ENCODE measurements around the gene CHRNB2.

CHRNB2 gene

GRCh38 chr1:154546264-154547063 lies 21.1 kb upstream of the CHRNB2 start:
- Histone ChIP-seq H3K4me1 (ENCODE audit: low read length) (peaks cover 8% of the 10 kb centered on the region), H3K4me2 (ENCODE audit: low read length) (no peak overlapping the region)
- TF ChIP-seq EZH2phosphoT487 (IDR thresholded peaks at IDR 0.05; ENCODE audit: low read depth) (no peak), CTCF (IDR thresholded peaks at IDR 0.05; ENCODE audit: low read depth, low read length) (peak; percentile 70)

DNA sequence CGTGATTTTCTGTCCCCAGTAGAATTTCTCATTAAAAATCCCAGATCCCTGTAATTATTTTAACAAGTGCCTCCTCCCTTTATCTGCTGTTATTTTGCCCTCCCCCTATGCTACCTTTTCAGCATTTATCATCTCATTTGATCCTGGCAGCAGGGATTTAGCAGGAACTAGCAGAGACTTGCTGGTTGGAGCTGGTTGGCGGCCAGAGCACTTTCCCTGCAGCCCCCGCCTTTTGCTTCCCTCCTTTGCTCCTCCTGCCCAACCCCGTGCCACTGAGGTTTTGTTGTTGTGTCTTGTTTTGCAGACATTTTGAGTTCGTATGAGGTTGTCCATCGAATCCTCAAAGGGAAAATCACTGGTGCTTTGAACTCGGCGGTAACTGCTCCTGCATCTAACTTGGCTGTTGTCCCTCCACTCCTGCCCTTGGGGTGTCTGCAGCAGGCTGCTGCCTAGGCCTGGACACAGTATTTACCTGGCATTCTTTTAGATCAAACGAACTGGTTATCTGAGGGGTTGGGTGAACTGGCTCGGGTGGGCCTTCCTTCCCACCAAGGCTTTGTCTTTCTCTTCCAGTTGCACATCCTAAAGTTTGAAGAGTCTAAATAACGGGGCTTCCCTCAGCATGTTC lies 20.4 kb upstream of the CHRNB2 start:
- no peak overlapping the region for H3K4me3 ChIP-seq (ENCODE audit: low read length)
- H3K4me1 ChIP-seq (ENCODE audit: low read length) = peaks cover 8% of the 10 kb centered on the region
- H3K27me3 ChIP-seq (ENCODE audit: low read depth, low read length) = peaks cover 7% of the 10 kb centered on the region
- H3K9me3 ChIP-seq (ENCODE audit: insufficient read depth, low read length) = no peaks in the 10 kb centered on the region
- no peak overlapping the region for H3K27ac ChIP-seq (ENCODE audit: low read length)
- H4K20me1 ChIP-seq (ENCODE audit: insufficient read depth, low read length) = 0 out of 2 replicates have a peak, but pooled peaks cover 12% of the 10 kb centered on the region
- H3K36me3 ChIP-seq (replicated peaks; ENCODE audit: low read depth, low read length) = peaks cover 46% of the 10 kb centered on the region
- no peak overlapping the region for H3K9ac ChIP-seq (ENCODE audit: low read length)
- H2AFZ ChIP-seq (ENCODE audit: low read depth, low read length) = no peak overlapping the region
- TF ChIP-seq CTCF (IDR thresholded peaks at IDR 0.05; ENCODE audit: low read depth, low read length) (no peak), EZH2phosphoT487 (IDR thresholded peaks at IDR 0.05; ENCODE audit: low read depth) (no peak)
- no peaks in the 10 kb centered on the region for H3K79me2 ChIP-seq (ENCODE audit: low read length)
- no peak overlapping the region for H3K4me2 ChIP-seq (ENCODE audit: low read length)

More at GRCh38 chr1:154546264-154547063, 21.1 kb upstream of the CHRNB2 start:
- H3K9ac ChIP-seq (ENCODE audit: low read length) = no peak overlapping the region
- no peaks in the 10 kb centered on the region for H3K79me2 ChIP-seq (ENCODE audit: low read length)
- H4K20me1 ChIP-seq (ENCODE audit: insufficient read depth, low read length) = 0 out of 2 replicates have a peak, but pooled peaks cover 12% of the 10 kb centered on the region
- no peak overlapping the region for H3K4me3 ChIP-seq (ENCODE audit: low read length)
- H3K36me3 ChIP-seq (replicated peaks; ENCODE audit: low read depth, low read length) = peaks cover 38% of the 10 kb centered on the region
- H3K27ac ChIP-seq (ENCODE audit: low read length) = no peak overlapping the region
- no peak overlapping the region for H2AFZ ChIP-seq (ENCODE audit: low read depth, low read length)
- peaks cover 15% of the 10 kb centered on the region for H3K27me3 ChIP-seq (ENCODE audit: low read depth, low read length)
- H3K9me3 ChIP-seq (ENCODE audit: insufficient read depth, low read length) = no peaks in the 10 kb centered on the region

GRCh38 chr1:154548028-154548427 lies 19.6 kb upstream of the CHRNB2 start:
- H3K9ac ChIP-seq (ENCODE audit: low read length) = no peak overlapping the region
- H3K27me3 ChIP-seq (ENCODE audit: low read depth, low read length) = peaks cover 3% of the 10 kb centered on the region; the same call in 1 of the 2 replicates
- peaks cover 54% of the 10 kb centered on the region for H3K36me3 ChIP-seq (replicated peaks; ENCODE audit: low read depth, low read length)
- H3K4me3 ChIP-seq (ENCODE audit: low read length) = no peak overlapping the region
- no peak overlapping the region for H3K4me2 ChIP-seq (ENCODE audit: low read length)
- no peak for TF ChIP-seq CTCF (IDR thresholded peaks at IDR 0.05; ENCODE audit: low read depth, low read length)
- TF ChIP-seq EZH2phosphoT487 (IDR thresholded peaks at IDR 0.05; ENCODE audit: low read depth) = no peak
- no peaks in the 10 kb centered on the region for H3K9me3 ChIP-seq (ENCODE audit: insufficient read depth, low read length)
- no peak overlapping the region for H2AFZ ChIP-seq (ENCODE audit: low read depth, low read length)
- H3K79me2 ChIP-seq (ENCODE audit: low read length) = no peaks in the 10 kb centered on the region
- 0 out of 2 replicates have a peak, but pooled peaks cover 12% of the 10 kb centered on the region for H4K20me1 ChIP-seq (ENCODE audit: insufficient read depth, low read length)
- no peak overlapping the region for H3K27ac ChIP-seq (ENCODE audit: low read length)
- H3K4me1 ChIP-seq (ENCODE audit: low read length) = peaks cover 8% of the 10 kb centered on the region

DNA sequence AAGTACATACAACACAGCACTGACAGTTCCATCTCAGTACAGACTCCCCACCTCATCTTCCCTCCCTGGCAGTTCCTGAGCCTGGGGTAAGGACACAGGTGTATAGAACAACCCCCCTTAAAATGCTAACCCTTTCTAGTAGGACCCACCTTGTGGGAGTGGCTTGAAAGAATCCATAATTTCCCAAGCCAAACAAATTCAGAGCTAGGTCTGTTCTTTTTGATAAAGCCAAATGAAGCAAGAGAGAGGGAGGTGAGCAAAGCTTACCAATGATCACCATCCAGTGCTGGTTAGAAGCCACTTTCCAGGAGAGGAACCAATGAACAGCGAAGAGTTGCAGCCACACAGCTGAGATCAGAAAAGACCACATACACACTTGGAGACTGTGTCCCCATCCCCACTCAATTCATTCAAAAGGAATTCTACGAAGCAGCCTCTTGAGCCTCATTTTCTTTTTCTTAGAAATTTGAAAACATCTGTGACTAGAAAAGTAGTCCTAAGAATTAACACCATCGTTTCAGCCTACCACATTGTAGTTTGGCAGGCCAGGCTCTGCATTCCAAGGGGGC lies 18.3 kb upstream of the CHRNB2 start:
- H3K9me3 ChIP-seq (ENCODE audit: insufficient read depth, low read length) = no peaks in the 10 kb centered on the region
- H3K9ac ChIP-seq (ENCODE audit: low read length) = no peak overlapping the region
- no peak overlapping the region for H3K4me3 ChIP-seq (ENCODE audit: low read length)
- H3K36me3 ChIP-seq (replicated peaks; ENCODE audit: low read depth, low read length) = peaks cover 66% of the 10 kb centered on the region
- H3K4me1 ChIP-seq (ENCODE audit: low read length) = peaks cover 8% of the 10 kb centered on the region
- H3K79me2 ChIP-seq (ENCODE audit: low read length) = no peaks in the 10 kb centered on the region
- H3K4me2 ChIP-seq (ENCODE audit: low read length) = no peak overlapping the region
- H4K20me1 ChIP-seq (ENCODE audit: insufficient read depth, low read length) = 0 out of 2 replicates have a peak, but pooled peaks cover 12% of the 10 kb centered on the region
- no peak for TF ChIP-seq EZH2phosphoT487 (IDR thresholded peaks at IDR 0.05; ENCODE audit: low read depth)
- TF ChIP-seq CTCF (IDR thresholded peaks at IDR 0.05; ENCODE audit: low read depth, low read length) = no peak
- no peak overlapping the region for H2AFZ ChIP-seq (ENCODE audit: low read depth, low read length)
- H3K27me3 ChIP-seq (ENCODE audit: low read depth, low read length) = no peaks in the 10 kb centered on the region
- no peak overlapping the region for H3K27ac ChIP-seq (ENCODE audit: low read length)

Measured in OCI-LY3 (cell line).